Measurements from ENCODE around the gene TKTL1.

TKTL1 gene

DNA sequence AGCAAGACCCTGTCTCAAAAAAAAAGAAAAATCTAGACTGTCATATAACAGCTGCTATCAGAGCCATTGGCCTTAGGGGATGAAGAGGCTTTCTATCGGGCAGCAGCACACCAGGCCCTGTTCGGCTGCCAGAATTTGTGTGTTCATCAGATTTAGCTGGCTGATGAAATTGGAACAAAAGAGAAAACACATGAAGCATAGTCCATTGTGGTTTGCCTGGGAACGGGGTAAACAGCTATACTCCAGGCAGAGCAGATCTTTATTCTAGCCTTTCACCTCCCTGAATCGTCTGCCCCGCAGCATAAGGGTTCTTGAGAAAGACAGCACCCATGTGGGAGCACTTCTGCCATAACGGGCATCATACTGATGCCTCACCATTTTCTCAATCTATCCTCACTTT lies 11.6 kb downstream of the TKTL1 start:
- DNase-seq (ENCODE audit: low read depth): no peak
- TF ChIP-seq, protein P1, sequence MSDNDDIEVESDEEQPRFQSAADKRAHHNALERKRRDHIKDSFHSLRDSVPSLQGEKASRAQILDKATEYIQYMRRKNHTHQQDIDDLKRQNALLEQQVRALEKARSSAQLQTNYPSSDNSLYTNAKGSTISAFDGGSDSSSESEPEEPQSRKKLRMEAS (IDR thresholded peaks at IDR 0.05; ENCODE audit: low read depth, low read length): no peak
- H3K4me3 ChIP-seq (ENCODE audit: low read depth, low read length): no peak overlapping the region

DNA sequence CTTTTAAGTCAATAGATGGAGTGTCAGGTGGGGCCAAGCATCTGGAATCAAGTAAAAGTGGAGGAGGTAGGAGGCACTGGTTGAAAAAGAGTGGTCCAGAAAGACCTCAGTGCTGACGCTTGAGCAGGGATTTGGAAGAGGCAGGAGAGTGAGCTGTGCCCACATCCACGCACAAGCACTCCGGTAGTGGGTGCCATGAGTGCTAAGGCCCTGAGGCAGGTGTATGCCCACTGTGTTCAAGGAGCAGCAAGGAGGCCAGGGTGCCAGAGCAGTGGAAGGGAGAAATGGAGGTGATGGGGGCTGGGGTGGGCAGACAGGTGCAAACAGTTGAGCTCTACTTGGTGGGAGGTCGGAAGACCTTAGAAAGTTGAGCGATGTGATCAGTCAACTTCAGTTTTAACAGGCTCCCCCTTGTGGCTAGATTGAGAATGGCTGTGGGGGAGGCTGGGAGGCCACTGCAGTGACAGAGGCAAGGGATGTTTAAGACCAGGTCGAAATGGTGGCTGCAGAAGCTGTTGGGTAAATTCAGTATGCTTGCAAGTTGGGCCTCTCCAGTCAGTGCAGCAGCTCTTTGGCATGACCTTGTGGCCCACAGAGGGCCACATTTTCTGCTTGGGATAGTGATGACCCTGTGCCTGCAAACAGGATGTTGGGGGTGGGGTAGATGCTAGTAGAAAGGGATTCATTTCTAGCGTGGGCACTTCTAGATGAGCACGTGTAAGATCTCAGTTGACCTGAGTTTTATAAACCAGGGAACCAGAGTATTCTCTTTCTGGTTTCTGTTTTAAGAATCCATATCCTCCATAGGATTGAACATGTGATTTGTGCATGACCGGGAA lies 12.7 kb downstream of the TKTL1 start:
- TF ChIP-seq, protein P1 (IDR thresholded peaks at IDR 0.05; ENCODE audit: low read depth, low read length): no peak
- TF ChIP-seq, protein P2, sequence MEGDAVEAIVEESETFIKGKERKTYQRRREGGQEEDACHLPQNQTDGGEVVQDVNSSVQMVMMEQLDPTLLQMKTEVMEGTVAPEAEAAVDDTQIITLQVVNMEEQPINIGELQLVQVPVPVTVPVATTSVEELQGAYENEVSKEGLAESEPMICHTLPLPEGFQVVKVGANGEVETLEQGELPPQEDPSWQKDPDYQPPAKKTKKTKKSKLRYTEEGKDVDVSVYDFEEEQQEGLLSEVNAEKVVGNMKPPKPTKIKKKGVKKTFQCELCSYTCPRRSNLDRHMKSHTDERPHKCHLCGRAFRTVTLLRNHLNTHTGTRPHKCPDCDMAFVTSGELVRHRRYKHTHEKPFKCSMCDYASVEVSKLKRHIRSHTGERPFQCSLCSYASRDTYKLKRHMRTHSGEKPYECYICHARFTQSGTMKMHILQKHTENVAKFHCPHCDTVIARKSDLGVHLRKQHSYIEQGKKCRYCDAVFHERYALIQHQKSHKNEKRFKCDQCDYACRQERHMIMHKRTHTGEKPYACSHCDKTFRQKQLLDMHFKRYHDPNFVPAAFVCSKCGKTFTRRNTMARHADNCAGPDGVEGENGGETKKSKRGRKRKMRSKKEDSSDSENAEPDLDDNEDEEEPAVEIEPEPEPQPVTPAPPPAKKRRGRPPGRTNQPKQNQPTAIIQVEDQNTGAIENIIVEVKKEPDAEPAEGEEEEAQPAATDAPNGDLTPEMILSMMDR (IDR thresholded peaks at IDR 0.05; ENCODE audit: low read depth, low read length): peak; percentile 70
- DNase-seq (ENCODE audit: low read depth): peak; percentile 69
- no peak overlapping the region for H3K4me3 ChIP-seq (ENCODE audit: low read depth, low read length)

DNA sequence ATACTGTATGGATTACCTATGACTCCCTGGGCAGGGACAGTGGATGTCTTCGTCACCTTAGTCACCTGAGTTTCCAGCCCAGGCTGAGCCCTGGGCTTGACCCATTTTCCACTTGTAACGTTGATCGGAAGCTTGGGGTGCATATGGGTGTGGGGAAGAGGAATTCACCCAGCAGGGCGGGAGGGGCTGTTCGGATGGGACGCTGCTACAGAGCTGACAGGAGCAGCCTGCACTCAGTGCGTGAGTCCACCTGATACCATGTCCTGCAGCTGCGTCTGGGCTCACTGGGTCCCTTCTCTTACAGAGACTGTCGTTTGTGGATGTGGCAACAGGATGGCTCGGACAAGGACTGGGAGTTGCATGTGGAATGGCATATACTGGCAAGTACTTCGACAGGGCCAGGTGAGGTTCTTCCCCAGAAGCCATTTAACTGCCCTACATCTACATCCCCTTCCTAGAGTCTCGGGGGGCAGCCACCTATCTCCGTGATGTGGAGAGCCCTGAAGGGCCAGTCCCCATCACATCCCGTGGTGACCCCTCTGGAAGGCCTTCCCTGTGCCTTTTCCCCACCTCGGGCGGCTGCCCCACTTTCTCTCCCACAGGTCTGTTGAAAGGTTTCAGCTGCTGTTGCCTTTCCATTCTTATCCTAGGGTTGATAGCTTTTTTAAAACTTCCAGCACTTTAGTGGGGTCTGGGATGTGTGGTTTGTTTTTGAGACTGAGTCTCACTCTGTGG lies 13.6 kb downstream of the TKTL1 start:
- TF ChIP-seq MYC (IDR thresholded peaks at IDR 0.05; ENCODE audit: low read depth, low read length) (no peak), POLR2A (IDR thresholded peaks at IDR 0.05; ENCODE audit: extremely low read depth, insufficient read length) (no peak)
- TF ChIP-seq, protein P1 (IDR thresholded peaks at IDR 0.05; ENCODE audit: low read depth, low read length): no peak
- TF ChIP-seq, protein P2 (IDR thresholded peaks at IDR 0.05; ENCODE audit: low read depth, low read length): no peak
- H3K4me3 ChIP-seq (ENCODE audit: low read depth, low read length): no peak overlapping the region
- DNase-seq (ENCODE audit: low read depth): no peak

DNA sequence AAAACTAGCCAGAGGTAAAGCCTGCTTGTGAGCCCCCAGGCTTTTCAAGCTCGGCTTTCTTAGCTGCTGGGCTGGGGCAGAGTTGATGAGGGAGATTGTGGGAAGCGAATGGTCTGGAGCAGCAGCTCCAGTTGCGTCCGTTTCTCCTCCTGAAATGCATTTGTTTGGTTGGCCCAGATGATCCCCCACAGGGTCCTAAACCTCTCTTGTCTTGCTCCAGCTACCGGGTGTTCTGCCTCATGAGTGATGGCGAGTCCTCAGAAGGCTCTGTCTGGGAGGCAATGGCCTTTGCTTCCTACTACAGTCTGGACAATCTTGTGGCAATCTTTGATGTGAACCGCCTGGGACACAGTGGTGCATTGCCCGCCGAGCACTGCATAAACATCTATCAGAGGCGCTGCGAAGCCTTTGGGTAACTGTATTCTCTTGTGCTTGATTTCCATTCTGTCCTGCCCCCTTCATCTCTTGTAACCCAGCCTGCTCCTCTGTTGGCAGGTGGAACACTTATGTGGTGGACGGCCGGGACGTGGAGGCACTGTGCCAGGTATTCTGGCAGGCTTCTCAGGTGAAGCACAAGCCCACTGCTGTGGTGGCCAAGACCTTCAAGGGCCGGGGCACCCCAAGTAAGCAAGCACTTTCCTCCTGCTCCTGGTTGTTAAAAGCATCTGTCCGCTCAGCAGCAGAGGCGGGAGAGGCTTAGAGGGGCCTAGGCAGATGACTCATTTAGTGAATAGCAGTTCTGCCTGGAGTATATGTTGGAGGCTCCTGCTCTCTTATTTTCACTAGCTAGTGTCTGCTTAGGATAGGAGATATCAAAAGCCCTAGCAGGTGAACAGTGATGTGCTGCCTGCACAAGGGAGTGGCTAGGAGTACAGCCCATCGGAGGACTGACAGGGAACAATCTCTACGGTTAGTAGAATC lies 15.3 kb downstream of the TKTL1 start:
- H3K4me3 ChIP-seq (ENCODE audit: low read depth, low read length): no peak overlapping the region
- no peak for TF ChIP-seq POLR2A (IDR thresholded peaks at IDR 0.05; ENCODE audit: extremely low read depth, insufficient read length)
- TF ChIP-seq, protein P2 (IDR thresholded peaks at IDR 0.05; ENCODE audit: low read depth, low read length): no peak
- TF ChIP-seq, protein P1 (IDR thresholded peaks at IDR 0.05; ENCODE audit: low read depth, low read length): no peak
- no peak for TF ChIP-seq MYC (IDR thresholded peaks at IDR 0.05; ENCODE audit: low read depth, low read length)
- DNase-seq (ENCODE audit: low read depth): no peak

DNA sequence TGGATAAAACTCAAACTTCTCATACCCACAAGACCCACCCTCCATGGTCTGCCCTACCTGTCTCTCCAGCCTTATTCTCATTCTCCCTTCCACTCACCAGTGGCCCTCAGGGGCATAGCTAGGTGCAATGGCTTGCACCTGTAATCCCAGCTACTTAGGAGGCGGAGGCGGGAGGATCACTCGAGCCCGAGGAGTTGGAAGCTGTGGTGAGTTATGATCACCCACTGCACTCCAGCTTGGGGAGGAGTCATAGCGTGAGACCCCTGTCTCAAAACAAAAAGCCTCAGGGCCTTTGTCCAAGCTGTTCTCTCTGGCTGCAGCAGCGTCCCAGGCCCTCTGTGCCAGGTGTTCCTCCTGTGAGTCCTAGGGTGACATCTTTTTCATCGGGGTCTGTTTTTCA lies 16.5 kb downstream of the TKTL1 start:
- no peak for DNase-seq (ENCODE audit: low read depth)
- no peak overlapping the region for H3K4me3 ChIP-seq (ENCODE audit: low read depth, low read length)
- TF ChIP-seq, protein P1 (IDR thresholded peaks at IDR 0.05; ENCODE audit: low read depth, low read length): no peak
- TF ChIP-seq, protein P2 (IDR thresholded peaks at IDR 0.05; ENCODE audit: low read depth, low read length): no peak
- no peak for TF ChIP-seq MYC (IDR thresholded peaks at IDR 0.05; ENCODE audit: low read depth, low read length)
- TF ChIP-seq POLR2A (IDR thresholded peaks at IDR 0.05; ENCODE audit: extremely low read depth, insufficient read length): no peak
